T-helper 1 cell treated with Interleukin-12 subunit alpha and Interleukin-12 subunit beta and Interleukin-4 antibody, amounts not matched to agents 30 μg/mL and 1 μg/mL, for 36 hours (primary cell): ENCODE results near the gene PTAFR.
"Not testable (repeated sequence)": the region's sequence is repeated elsewhere in the genome, so short reads cannot be mapped to it uniquely, and the experiment has no call there.

Experiments used
- H3K27ac Mint-ChIP-seq: one replicate; pipeline ENCODE4 v1.8.0; 2021; ENCODE audit warnings: mild to moderate bottlenecking, mixed read lengths
- H3K27me3 Mint-ChIP-seq: one replicate; pipeline ENCODE4 v1.8.0; 2021; ENCODE audit warnings: low read depth, mixed read lengths
- H3K36me3 Mint-ChIP-seq: one replicate; pipeline ENCODE4 v1.8.0; 2021; ENCODE audit warnings: low read depth, mixed read lengths
- H3K4me1 Mint-ChIP-seq: one replicate; pipeline ENCODE4 v1.8.0; 2021; ENCODE audit warnings: low read depth, mixed read lengths
- H3K4me3 Mint-ChIP-seq: one replicate; pipeline ENCODE4 v1.8.0; 2021; ENCODE audit warnings: mild to moderate bottlenecking, moderate library complexity, mixed read lengths
- H3K9me3 Mint-ChIP-seq: one replicate; pipeline ENCODE4 v1.8.0; 2021; ENCODE audit warnings: mixed read lengths

Gene PTAFR

GRCh38 chr1:28143496-28144202, 32.8 kb downstream of the PTAFR start:
- Mint-ChIP-seq H3K4me1 (peaks cover 21% of the 10 kb centered on the region), H3K36me3 (no peaks in the 10 kb centered on the region), H3K9me3 (no peaks in the 10 kb centered on the region), H3K27ac (no peak overlapping the region), H3K4me3 (no peak overlapping the region), H3K27me3 (peaks cover 44% of the 10 kb centered on the region)

GRCh38 chr1:28141685-28142084, 34.8 kb downstream of the PTAFR start:
- no peaks in the 10 kb centered on the region for H3K9me3 Mint-ChIP-seq
- H3K4me3 Mint-ChIP-seq = no peak overlapping the region
- no peak overlapping the region for H3K27ac Mint-ChIP-seq
- H3K4me1 Mint-ChIP-seq = peaks cover 15% of the 10 kb centered on the region
- no peaks in the 10 kb centered on the region for H3K36me3 Mint-ChIP-seq
- peaks cover 50% of the 10 kb centered on the region for H3K27me3 Mint-ChIP-seq

DNA sequence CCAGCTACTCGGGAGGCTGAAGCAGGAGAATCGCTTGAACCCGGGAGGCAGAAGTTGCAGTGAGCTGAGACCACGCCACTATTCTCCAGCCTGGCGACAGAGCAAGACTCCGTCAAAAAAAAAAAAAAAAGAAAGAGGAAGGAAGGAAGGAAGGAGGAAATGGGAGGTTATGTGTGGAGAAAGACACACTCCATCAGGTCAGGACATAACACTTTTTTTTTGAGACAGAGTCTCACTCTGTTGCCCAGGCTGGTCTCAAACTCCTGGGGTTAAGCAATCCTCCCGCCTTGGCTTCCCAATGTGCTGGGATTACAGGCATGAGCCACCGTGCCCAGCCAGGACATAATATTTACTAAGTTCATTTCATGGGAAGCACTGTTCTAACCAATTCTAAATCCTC, 36.6 kb downstream of the PTAFR start:
- H3K4me3 Mint-ChIP-seq, H3K27ac Mint-ChIP-seq, H3K9me3 Mint-ChIP-seq, H3K36me3 Mint-ChIP-seq: not testable (repeated sequence)
- Mint-ChIP-seq H3K4me1 (peaks cover 13% of the 10 kb centered on the region), H3K27me3 (peaks cover 58% of the 10 kb centered on the region)

- H3K27ac Mint-ChIP-seq = no peak overlapping the region
- H3K27me3 Mint-ChIP-seq = peaks cover 58% of the 10 kb centered on the region
- no peaks in the 10 kb centered on the region for H3K36me3 Mint-ChIP-seq
- H3K4me1 Mint-ChIP-seq = peaks cover 6% of the 10 kb centered on the region
- no peak overlapping the region for H3K4me3 Mint-ChIP-seq
- H3K9me3 Mint-ChIP-seq = peaks cover 4% of the 10 kb centered on the region
Measured at GRCh38 chr1:28139025-28139712, 37.3 kb downstream of the PTAFR start.

GRCh38 chr1:28136922-28137613, 39.4 kb downstream of the PTAFR start:
- no peak overlapping the region for H3K27ac Mint-ChIP-seq
- H3K27me3 Mint-ChIP-seq = peaks cover 74% of the 10 kb centered on the region
- H3K9me3 Mint-ChIP-seq = peaks cover 14% of the 10 kb centered on the region
- H3K4me3 Mint-ChIP-seq = no peak overlapping the region
- H3K4me1 Mint-ChIP-seq = peaks cover 2% of the 10 kb centered on the region
- no peaks in the 10 kb centered on the region for H3K36me3 Mint-ChIP-seq

DNA sequence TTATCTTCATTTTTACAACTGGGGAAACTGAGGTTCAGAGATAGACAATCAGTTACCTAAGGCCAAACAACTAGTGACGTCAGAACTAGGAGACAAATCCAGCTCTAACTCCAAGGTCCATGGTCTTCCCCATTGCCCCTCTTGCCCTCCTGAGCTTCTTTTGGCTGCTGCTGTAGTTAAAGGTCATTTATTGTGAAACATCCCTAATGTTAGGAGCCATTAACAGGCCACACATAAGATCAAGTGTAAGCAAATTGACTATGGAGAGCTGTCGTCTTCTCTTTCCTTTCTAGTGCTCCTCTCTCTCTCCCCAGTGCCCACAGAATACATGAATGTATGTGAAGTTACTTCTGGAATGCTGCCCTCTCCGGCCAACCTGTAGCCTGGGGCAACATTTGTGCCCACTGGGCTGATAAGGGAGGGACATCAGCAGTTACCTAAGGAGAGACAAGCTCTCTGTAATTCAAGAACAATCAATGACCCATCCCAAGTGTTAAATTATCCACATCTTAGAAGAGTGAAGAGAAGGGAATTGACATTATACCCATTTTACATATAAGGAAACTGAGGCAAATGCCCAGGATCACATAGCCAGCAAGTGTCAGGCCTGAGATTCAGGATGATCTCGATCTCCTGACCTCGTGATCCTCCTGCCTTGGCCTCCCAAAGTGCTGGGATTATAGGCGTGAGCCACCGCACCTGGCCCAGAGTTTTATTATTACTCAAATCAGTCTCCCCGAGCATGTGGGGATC, 40.1 kb downstream of the PTAFR start:
- no peak overlapping the region for H3K4me3 Mint-ChIP-seq
- peaks cover 2% of the 10 kb centered on the region for H3K4me1 Mint-ChIP-seq
- H3K9me3 Mint-ChIP-seq = peaks cover 14% of the 10 kb centered on the region
- peaks cover 78% of the 10 kb centered on the region for H3K27me3 Mint-ChIP-seq
- H3K36me3 Mint-ChIP-seq = no peaks in the 10 kb centered on the region
- H3K27ac Mint-ChIP-seq = no peak overlapping the region

- Mint-ChIP-seq H3K36me3 (no peaks in the 10 kb centered on the region), H3K9me3 (peaks cover 14% of the 10 kb centered on the region), H3K27me3 (peaks cover 78% of the 10 kb centered on the region), H3K4me1 (peaks cover 2% of the 10 kb centered on the region), H3K27ac (no peak overlapping the region), H3K4me3 (no peak overlapping the region)
Measured at GRCh38 chr1:28135371-28136168, 40.9 kb downstream of the PTAFR start.

GRCh38 chr1:28134651-28135207, 41.8 kb downstream of the PTAFR start:
- no peak overlapping the region for H3K4me3 Mint-ChIP-seq
- H3K4me1 Mint-ChIP-seq = peaks cover 2% of the 10 kb centered on the region
- H3K27ac Mint-ChIP-seq = no peak overlapping the region
- H3K36me3 Mint-ChIP-seq = no peaks in the 10 kb centered on the region
- peaks cover 14% of the 10 kb centered on the region for H3K9me3 Mint-ChIP-seq
- peaks cover 79% of the 10 kb centered on the region for H3K27me3 Mint-ChIP-seq

- Mint-ChIP-seq H3K4me1 (peaks cover 3% of the 10 kb centered on the region), H3K27me3 (peaks cover 74% of the 10 kb centered on the region), H3K27ac (no peak overlapping the region), H3K36me3 (no peaks in the 10 kb centered on the region), H3K9me3 (peaks cover 14% of the 10 kb centered on the region), H3K4me3 (no peak overlapping the region)
Measured at GRCh38 chr1:28132171-28133167, 44.0 kb downstream of the PTAFR start.

DNA sequence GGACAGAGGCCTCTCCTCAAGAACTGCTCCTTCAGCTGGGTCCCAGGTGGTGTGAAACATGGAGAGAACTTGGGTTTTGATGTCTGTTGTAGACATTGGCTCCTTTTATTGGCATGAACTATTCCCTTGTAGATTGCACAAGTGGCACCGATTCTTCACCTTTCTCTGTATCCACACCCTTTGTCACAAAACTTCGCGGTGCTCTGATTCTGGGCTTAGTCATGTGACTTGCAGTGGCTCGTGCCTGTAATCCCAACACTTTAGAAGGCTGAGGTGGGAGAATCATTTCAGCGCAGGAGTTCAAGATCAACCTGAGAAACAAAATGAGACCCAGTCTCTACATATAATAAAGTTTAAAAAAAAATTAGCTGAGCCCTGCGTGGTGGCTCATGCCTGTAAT, 45.6 kb downstream of the PTAFR start:
- Mint-ChIP-seq H3K27me3 (peaks cover 74% of the 10 kb centered on the region), H3K36me3 (no peaks in the 10 kb centered on the region), H3K9me3 (peaks cover 14% of the 10 kb centered on the region), H3K4me1 (peaks cover 8% of the 10 kb centered on the region), H3K4me3 (no peak overlapping the region), H3K27ac (no peak overlapping the region)

DNA sequence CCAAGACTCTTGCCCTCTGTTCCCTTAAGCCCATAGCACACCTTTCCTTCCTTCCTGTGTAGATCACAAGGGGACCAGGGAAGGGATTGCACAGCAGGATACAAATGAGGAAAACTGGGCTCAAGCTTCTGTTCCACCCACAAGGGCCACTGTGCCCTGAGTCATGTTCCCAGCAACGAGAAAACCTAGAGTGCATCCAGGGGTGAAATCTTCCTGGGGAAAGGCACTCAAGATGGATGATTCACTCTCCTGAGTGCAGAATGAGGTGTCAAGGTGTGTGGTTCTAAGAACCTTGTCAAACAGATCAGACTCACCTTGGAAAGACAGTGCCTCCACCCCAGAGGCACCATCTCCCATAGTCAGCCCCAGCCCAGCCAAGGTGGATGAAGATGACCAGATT, 47.3 kb downstream of the PTAFR start:
- H3K4me1 Mint-ChIP-seq = peaks cover 8% of the 10 kb centered on the region

DNA sequence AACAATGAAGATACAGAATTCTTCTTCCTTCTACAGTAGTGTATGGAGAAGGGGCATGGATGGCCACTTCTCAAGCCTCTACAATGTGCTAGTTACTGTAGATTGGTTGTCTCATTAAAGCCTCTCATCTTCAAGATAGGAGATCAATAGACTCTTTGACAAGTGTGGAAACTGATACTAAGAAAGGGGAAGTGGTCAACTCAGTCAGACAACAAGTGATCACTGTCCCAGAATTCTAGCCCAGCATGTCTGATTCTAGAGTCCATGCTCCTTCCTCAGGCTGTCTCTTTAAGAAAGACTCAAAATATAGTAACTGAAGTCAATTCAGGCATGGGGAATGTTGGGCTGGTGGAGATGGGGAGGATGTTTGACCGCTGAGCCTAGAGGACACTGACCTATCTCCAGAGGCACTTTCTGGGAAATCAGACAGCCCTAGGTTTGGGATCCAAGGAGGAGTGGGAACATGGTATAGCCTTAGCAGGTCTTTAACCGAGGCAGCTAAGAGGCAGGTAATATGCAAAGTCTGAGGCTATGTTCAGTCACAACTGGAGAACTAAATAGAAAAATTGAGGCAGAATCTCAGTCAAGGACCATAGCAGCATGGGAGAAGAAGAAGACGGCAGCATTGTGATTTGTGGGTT, 48.8 kb downstream of the PTAFR start:
- peaks cover 61% of the 10 kb centered on the region for H3K27me3 Mint-ChIP-seq

More for the DNA sequence above, 47.3 kb downstream of the PTAFR start:
- H3K27ac Mint-ChIP-seq = no peak overlapping the region
- peaks cover 9% of the 10 kb centered on the region for H3K9me3 Mint-ChIP-seq
- no peak overlapping the region for H3K4me3 Mint-ChIP-seq
- H3K27me3 Mint-ChIP-seq = peaks cover 69% of the 10 kb centered on the region
- H3K36me3 Mint-ChIP-seq = no peaks in the 10 kb centered on the region

More for the DNA sequence above, 48.8 kb downstream of the PTAFR start:
- H3K9me3 Mint-ChIP-seq = no peaks in the 10 kb centered on the region
- peaks cover 14% of the 10 kb centered on the region for H3K4me1 Mint-ChIP-seq
- H3K27ac Mint-ChIP-seq = no peak overlapping the region
- H3K4me3 Mint-ChIP-seq = no peak overlapping the region
- H3K36me3 Mint-ChIP-seq = no peaks in the 10 kb centered on the region
